Stimulated activated CD8-positive, alpha-beta memory T cell treated with anti-CD3 and anti-CD28 coated beads, Interleukin-2, amount 100 ng/mL, for 48 hours (primary cell): ENCODE results near the gene CHKA.

ENCODE experiments used
- DNase-seq, 2 donors: peaks; one replicate each; pipeline ENCODE4 v3.0.0-alpha.2; 2020; ENCODE audit warnings: low read depth in 2 of 2

Gene CHKA

DNA sequence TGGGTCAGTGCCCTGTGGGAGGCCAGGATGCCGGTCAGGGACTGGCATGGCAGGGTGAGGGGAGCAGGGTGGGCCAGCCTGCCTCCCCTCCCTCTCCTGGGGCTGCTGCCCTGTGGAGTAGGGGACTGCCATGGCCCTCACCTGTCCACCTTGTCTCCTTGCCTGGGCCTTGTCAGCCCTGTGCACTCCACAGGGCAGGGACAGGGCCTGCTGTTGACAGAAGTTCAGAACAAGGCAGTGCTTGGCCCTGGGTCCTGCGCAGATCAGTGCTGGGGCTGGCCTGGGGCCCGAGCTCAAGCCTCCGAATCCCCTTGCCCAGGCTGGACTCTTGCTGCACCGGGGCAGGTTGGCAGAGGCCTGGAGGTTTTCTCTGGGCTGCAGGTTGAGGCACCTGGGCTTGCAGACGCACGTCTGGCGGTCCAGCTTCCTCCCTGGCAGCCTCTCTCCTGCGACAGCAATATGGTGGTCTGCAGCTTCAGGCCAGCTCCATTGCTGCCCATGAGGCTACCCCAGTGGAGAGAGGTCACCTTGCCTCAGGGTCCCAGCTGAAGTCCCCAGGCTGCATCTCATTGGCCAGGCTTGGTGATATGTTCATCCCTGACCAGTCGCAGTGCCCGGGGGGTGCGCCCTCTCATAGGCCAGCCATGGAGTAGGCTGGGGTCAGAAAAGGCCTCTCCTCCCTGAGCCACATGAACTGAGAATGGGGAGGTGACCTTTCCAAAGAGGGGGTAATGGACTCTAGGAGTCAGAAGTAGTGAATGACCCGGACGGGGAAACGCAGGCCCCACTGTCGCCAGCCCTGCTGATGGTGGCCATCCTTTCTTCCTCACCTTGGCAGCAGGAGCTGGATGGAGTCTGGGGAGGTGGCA is 21.5 kb upstream of the CHKA start:
- no peak for DNase-seq

GRCh38 chr11:68142028-68142412 is 20.8 kb upstream of the CHKA start:
- peak; percentile 40 to 49 for DNase-seq

DNA sequence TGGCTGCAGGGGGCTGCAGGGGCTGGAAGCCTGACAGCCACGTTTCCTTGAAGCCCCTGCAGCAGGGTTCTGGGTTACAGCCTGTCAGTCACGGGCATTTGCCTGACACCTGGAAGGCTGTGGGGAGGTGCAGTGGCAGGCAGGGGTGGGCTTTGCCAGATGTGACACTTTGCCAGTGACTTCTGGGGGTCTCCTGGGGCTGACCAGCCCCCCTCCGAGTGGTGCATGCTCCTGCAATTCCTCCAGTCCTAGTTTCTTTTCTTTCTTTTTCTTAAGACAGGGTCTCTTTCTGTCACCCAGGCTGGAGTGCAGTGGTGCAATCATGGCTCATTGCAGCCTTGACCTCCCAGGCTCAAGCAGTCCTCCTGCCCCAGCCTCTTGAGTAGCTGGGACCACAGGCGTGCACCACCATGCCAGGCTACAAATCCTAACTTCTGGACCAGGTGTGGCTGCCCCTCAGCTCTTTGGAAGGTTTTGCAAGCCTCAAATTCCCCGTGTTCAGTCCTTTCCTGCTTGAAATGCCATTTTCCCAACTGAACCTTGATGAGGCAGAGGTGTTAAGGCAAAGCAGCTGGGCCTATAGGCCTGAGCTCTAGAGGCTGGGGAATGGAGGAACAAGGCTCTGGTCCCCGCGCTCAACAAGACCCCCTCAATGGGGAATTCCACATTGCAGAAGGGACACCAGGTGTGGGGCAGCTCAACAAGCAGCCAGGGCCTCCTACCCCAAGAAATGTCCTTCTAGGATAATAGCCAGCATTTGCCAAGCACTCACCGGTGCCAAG is 20.2 kb upstream of the CHKA start:
- DNase-seq: no peak

- no peak for DNase-seq
Observed at GRCh38 chr11:68140496-68141245, 19.5 kb upstream of the CHKA start.

- no peak for DNase-seq
Observed at GRCh38 chr11:68138237-68138636, 17.0 kb upstream of the CHKA start.

GRCh38 chr11:68137833-68138232 is 16.6 kb upstream of the CHKA start:
- DNase-seq: no peak

DNA sequence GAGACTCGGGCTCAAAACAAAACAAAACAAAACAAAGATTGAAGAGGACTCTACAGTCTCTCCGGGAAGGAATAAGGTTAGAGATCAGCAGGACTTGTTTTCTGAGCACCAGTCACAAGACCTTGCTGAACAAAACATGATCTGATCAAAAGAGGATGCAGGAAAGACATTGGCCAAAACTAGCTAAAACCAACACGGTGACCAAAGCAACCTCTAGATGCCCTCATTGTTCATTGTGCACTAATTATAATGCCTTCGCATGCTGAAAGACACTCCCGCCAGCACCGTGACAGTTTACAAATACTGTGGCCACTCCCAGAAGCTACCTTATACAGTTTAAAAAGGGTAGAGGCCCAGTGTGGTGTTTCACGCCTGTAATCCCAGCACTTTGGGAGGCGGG is 15.7 kb upstream of the CHKA start:
- no peak for DNase-seq

- DNase-seq: no peak
Observed at GRCh38 chr11:68135161-68135560, 14.0 kb upstream of the CHKA start.

DNA sequence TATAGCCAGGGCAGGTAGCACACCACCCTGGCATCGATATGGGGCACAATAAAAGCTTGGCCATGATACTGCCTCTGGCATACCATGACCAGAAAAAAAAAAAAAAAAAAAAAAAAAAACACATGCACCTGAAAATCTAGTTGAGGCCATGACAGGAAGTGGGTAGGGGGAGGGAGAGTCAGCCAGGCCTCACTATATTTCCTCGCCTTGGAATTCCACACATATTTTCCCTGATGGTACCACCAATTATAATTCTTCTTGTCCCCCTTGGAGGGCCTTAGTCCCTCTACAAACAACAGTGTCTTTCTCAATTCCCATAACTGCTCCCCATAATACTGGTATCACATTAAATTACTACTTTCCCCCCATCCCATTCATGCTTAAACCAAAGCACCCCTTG is 12.6 kb upstream of the CHKA start:
- no peak for DNase-seq

GRCh38 chr11:68130121-68130520 is 8.9 kb upstream of the CHKA start:
- DNase-seq: no peak

DNA sequence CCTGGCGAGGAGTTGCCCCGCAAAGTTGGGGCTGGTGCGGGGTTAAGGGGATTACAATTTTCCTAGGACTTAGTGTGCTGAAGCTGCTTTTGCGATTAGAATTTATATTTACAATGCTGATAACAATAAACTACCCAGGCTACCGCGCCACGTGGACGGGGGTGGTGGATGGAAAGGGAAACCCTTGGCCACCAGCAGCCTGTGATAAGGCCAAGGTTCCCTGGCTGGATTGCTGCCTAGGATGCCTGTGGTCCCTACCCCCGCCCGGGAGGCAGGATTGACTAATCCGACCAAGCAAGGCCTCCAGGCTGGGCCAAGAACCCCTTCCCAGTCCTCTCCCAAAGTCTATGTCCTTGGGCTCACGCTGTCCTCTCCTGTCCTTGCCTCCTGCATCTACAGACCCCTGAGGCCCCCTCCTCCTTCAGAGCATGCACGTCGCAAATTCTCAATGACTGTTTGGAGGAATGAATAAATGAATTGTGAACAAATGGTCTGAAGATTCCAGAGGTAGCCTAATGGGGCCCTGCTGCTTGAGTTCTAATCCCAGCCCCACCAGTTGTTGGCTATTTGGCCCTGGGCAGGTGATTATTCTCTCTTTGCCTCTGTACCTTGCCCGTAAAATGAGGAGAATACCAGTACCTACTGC is 7.6 kb upstream of the CHKA start:
- no peak for DNase-seq

GRCh38 chr11:68127714-68128681 is 6.8 kb upstream of the CHKA start:
- no peak for DNase-seq

GRCh38 chr11:68125164-68125563 is 4.0 kb upstream of the CHKA start:
- DNase-seq: no peak

GRCh38 chr11:68122936-68123539 is 1.9 kb upstream of the CHKA start:
- DNase-seq: no peak

DNA sequence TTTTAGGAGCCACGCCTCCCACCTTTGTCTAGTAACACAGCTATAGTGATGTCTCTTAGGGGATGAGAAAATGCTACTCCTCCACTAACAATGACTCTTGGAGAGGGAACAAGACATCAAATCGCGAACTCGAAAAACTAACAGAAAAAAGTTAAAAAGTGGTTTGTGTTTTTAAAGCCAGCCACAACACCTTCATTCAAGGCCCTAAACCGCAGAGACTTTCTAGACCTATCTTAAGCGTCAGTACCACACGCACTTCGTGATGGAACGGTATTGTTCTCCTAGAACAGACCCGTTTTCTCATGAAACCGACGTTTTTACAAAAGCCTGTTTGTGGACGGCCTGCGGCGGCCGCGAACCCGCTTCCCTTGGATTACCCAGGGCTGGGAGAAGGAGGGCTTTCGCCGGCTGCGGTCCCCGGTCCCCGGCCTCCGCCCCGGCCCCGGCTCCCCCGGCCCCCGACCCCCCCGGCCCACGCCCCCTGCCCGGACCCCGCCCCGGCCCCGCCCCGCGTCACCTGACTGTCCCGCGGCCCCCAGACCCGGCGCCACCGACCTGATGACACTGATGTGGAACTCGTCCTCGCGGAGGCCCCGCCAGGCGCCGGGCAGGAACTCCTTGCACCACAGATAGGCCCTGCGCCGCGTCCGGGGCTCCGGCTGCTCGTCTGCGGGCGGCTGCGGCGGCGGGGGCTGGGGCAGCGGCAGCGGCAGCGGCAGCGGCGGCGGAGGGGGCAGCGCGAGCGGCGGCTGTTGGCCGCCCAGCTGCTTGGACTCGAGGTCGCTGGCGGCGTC is 718 bp downstream of the CHKA start:
- peak in 1 of 2 donors; percentile 39 for DNase-seq

DNA sequence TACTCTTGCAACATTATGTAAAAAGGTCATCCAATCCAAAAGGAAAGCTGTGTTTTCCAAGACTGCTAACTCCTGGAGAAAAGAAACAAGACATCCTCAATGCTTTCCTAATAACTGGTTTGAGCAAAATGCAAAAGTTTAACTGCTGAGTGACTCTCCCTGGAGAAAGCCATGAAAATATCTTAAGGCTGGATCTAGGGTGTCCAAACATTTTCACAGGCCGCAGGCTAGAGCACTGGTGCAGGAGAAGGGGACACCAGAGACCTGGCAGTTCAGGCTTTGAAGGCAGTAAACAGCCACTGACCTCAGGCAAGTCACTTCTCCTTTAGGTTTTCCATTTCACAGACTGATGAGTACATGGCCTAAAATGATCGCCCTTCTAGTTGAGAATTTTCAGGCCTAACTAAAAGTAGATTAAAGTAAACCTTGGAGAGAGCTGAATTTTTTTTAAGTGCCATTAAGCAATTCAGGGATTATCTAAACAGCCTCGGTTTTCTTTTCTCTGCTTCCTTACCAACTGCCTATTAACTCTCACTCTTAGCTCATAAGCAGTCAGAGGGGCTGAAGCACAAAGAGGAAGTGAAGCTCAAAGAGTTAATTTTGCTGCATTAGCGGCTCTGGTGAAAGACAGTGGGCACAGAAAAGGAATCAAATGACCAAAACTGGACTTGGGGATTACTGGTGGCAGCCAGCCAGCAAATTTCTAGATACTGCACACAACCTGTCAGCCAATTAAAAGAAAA is 2.3 kb downstream of the CHKA start:
- DNase-seq: no peak

GRCh38 chr11:68117853-68118470 is 3.2 kb downstream of the CHKA start:
- no peak for DNase-seq

DNA sequence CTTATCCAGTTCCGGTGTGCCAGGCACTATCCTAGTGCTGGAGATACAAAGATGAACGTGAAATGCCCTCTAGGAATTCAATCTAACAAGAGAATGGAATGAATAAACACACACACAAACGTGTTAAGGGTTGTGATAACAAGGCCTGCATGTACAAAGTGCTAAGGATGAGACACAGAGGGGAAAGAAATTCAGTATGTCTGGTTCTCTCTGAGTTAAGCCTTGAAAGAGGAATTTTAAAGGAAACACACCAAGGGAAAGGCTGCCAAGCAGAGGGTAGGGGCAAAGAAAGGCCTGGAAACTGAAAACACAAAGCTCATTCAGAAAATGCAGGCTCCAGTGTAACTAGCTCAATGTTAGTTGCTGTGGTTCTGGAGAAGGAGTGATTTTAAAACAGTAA is 4.2 kb downstream of the CHKA start:
- DNase-seq: no peak
